22Rv1 (cell line): ENCODE data around the gene PFDN2.
A peak's percentile ranks its signal among the peaks of the same experiment; 100 is the strongest.

ENCODE experiments used
- H3K27ac ChIP-seq: fragments of 450-650 bp; 2 replicates; pipeline ENCODE4 v1.5.1; 2017
- CTCF ChIP-seq: fragments of 450-650 bp; IDR thresholded peaks from 2 replicates; pipeline ENCODE4 v1.5.1; 2017; ENCODE audit warnings: mild to moderate bottlenecking
- ZFX ChIP-seq: fragments of 450-650 bp; IDR thresholded peaks from 2 replicates; pipeline ENCODE4 v1.6.1; 2017; ENCODE audit warnings: antibody characterized with exemption, borderline replicate concordance

PFDN2 gene

GRCh38 chr1:161137881-161138280, 20.0 kb upstream of the PFDN2 start:
- TF ChIP-seq CTCF (no peak), ZFX (no peak)
- H3K27ac ChIP-seq: no peak overlapping the region

- peak overlapping the region; percentile 99 for H3K27ac ChIP-seq
- no peak for TF ChIP-seq CTCF
- no peak for TF ChIP-seq ZFX
These were observed 15.4 kb upstream of the PFDN2 start for GRCh38 chr1:161133220-161133740.

- TF ChIP-seq CTCF (peak; percentile 43), ZFX (no peak)
- peak within 1 kb of the TSS; percentile 99 for H3K27ac ChIP-seq
These were observed 14.8 kb upstream of the PFDN2 start, which contains the start of gene DEDD for GRCh38 chr1:161132410-161133219. TSS of gene DEDD (minus strand) at chr1:161132667. CDS start at chr1:161124462, 8,205 bp downstream.

GRCh38 chr1:161131523-161132409, 13.9 kb upstream of the PFDN2 start:
- TF ChIP-seq CTCF (no peak), ZFX (no peak)
- H3K27ac ChIP-seq: peak overlapping the region; percentile 99

- H3K27ac ChIP-seq: peak overlapping the region; percentile 99; the same call in 1 of the 2 replicates
These were observed 12.4 kb upstream of the PFDN2 start for GRCh38 chr1:161130266-161130665.

GRCh38 chr1:161128591-161129420, 11.0 kb upstream of the PFDN2 start:
- TF ChIP-seq CTCF (no peak), ZFX (no peak)
- no peak overlapping the region for H3K27ac ChIP-seq

More at GRCh38 chr1:161130266-161130665, 12.4 kb upstream of the PFDN2 start:
- no peak for TF ChIP-seq ZFX

GRCh38 chr1:161127649-161128048, 9.8 kb upstream of the PFDN2 start:
- no peak overlapping the region for H3K27ac ChIP-seq
- no peak for TF ChIP-seq ZFX
- no peak for TF ChIP-seq CTCF
